ENCODE measurements around the gene PPP1R16B. TPM values are rescaled to one million over a fixed set of nuclear protein-coding genes. Genes with fewer than 3 reads are reported as not detected.

PPP1R16B gene
- polyA plus RNA-seq, 1 donor from 2014 or later = 1.9 TPM

DNA sequence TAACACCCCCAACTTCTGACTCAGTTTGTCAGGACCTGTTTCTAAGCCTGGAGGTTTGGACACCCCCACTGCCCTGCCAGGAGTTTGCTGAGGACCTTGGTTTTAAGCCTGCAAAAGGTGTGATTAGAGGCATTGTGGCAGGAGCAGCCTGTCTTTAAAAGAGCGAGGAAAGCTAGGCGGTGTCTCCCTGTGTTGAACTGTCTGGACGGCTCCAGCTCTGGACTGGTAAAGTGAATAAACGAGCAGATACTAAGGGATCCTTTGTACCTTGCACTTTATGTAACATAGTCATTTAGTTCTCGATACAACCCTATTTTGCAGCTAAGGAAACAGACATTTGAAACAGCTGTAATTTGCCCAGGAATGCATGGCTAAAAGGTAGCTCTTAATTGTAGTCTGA is 135.1 kb downstream of the PPP1R16B start:
- no peak overlapping the region for H3K9ac ChIP-seq (ENCODE audit: low read length)
- no peak overlapping the region for H2AFZ ChIP-seq (ENCODE audit: low read depth, low read length)
- H3K9me3 ChIP-seq (ENCODE audit: low read length) = no peaks in the 10 kb centered on the region
- H3K4me3 ChIP-seq (ENCODE audit: low read length) = no peak overlapping the region
- TF ChIP-seq, protein P1, sequence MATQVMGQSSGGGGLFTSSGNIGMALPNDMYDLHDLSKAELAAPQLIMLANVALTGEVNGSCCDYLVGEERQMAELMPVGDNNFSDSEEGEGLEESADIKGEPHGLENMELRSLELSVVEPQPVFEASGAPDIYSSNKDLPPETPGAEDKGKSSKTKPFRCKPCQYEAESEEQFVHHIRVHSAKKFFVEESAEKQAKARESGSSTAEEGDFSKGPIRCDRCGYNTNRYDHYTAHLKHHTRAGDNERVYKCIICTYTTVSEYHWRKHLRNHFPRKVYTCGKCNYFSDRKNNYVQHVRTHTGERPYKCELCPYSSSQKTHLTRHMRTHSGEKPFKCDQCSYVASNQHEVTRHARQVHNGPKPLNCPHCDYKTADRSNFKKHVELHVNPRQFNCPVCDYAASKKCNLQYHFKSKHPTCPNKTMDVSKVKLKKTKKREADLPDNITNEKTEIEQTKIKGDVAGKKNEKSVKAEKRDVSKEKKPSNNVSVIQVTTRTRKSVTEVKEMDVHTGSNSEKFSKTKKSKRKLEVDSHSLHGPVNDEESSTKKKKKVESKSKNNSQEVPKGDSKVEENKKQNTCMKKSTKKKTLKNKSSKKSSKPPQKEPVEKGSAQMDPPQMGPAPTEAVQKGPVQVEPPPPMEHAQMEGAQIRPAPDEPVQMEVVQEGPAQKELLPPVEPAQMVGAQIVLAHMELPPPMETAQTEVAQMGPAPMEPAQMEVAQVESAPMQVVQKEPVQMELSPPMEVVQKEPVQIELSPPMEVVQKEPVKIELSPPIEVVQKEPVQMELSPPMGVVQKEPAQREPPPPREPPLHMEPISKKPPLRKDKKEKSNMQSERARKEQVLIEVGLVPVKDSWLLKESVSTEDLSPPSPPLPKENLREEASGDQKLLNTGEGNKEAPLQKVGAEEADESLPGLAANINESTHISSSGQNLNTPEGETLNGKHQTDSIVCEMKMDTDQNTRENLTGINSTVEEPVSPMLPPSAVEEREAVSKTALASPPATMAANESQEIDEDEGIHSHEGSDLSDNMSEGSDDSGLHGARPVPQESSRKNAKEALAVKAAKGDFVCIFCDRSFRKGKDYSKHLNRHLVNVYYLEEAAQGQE (IDR thresholded peaks at IDR 0.05; ENCODE audit: borderline replicate concordance) = no peak
- H3K27ac ChIP-seq (ENCODE audit: low read length) = no peak overlapping the region
- no peaks in the 10 kb centered on the region for H3K9me2 ChIP-seq (ENCODE audit: insufficient read depth, low read length)
- H3F3A ChIP-seq (ENCODE audit: insufficient read depth, low read length, poor library complexity, severe bottlenecking) = no peaks in the 10 kb centered on the region
- H3K27me3 ChIP-seq (ENCODE audit: insufficient read depth, low read depth, low read length) = no peaks in the 10 kb centered on the region
- no peaks in the 10 kb centered on the region for H4K20me1 ChIP-seq (ENCODE audit: insufficient read depth)
- H3K4me2 ChIP-seq (ENCODE audit: low read length) = no peak overlapping the region
- H3K79me2 ChIP-seq (replicated peaks; ENCODE audit: insufficient read depth, low read length) = no peaks in the 10 kb centered on the region
- no peaks in the 10 kb centered on the region for H3K36me3 ChIP-seq (ENCODE audit: insufficient read depth, low read length)

- TF ChIP-seq CTCF (IDR thresholded peaks at IDR 0.05; ENCODE audit: poor library complexity, severe bottlenecking) (no peak), MXI1 (conservative IDR thresholded peaks at IDR 0.05; ENCODE audit: poor library complexity, severe bottlenecking) (no peak), TAF1 (IDR thresholded peaks at IDR 0.05; ENCODE audit: low read depth) (no peak), EP300 (conservative IDR thresholded peaks at IDR 0.05; ENCODE audit: poor library complexity, severe bottlenecking) (no peak), SMC3 (conservative IDR thresholded peaks at IDR 0.05; ENCODE audit: poor library complexity) (no peak), EZH2 (IDR thresholded peaks at IDR 0.05; ENCODE audit: borderline replicate concordance, insufficient read depth, low read length, poor library complexity, severe bottlenecking) (no peak), RAD21 (conservative IDR thresholded peaks at IDR 0.05) (no peak), POLR2AphosphoS5 (IDR thresholded peaks at IDR 0.05) (no peak)
- TF ChIP-seq, protein P1 (IDR thresholded peaks at IDR 0.05; ENCODE audit: borderline replicate concordance) = no peak
- H3K9me2 ChIP-seq (ENCODE audit: insufficient read depth, low read length) = no peaks in the 10 kb centered on the region
- H3F3A ChIP-seq (ENCODE audit: insufficient read depth, low read length, poor library complexity, severe bottlenecking) = no peaks in the 10 kb centered on the region
- no peaks in the 10 kb centered on the region for H3K36me3 ChIP-seq (ENCODE audit: insufficient read depth, low read length)
- H3K9me3 ChIP-seq (ENCODE audit: low read length) = no peaks in the 10 kb centered on the region
- H3K4me2 ChIP-seq (ENCODE audit: low read length) = no peak overlapping the region
- H2AFZ ChIP-seq (ENCODE audit: low read depth, low read length) = no peak overlapping the region
- H4K20me1 ChIP-seq (ENCODE audit: insufficient read depth) = no peaks in the 10 kb centered on the region
- H3K27ac ChIP-seq (ENCODE audit: low read length) = no peak overlapping the region
- no peaks in the 10 kb centered on the region for H3K79me2 ChIP-seq (replicated peaks; ENCODE audit: insufficient read depth, low read length)
- no peak overlapping the region for H3K9ac ChIP-seq (ENCODE audit: low read length)
- H3K4me3 ChIP-seq (ENCODE audit: low read length) = no peak overlapping the region
- no peaks in the 10 kb centered on the region for H3K27me3 ChIP-seq (ENCODE audit: insufficient read depth, low read depth, low read length)
These were observed 136.4 kb downstream of the PPP1R16B start for GRCh38 chr20:38941726-38942389.
